ENCODE data around the gene RPS21.

- no peak for TF ChIP-seq CTCF (conservative IDR thresholded peaks at IDR 0.05; ENCODE audit: low read depth, low read length)
- TF ChIP-seq RFX5 (IDR thresholded peaks at IDR 0.05; ENCODE audit: low read depth, low read length), result no peak
- TF ChIP-seq FOS (IDR thresholded peaks at IDR 0.05; ENCODE audit: low read depth, low read length), result no peak
- TF ChIP-seq POLR2A (IDR thresholded peaks at IDR 0.05; ENCODE audit: low read depth, low read length), result no peak
- TF ChIP-seq RAD21 (IDR thresholded peaks at IDR 0.05; ENCODE audit: low read length), result no peak
- no peak for TF ChIP-seq MAZ (IDR thresholded peaks at IDR 0.05; ENCODE audit: borderline replicate concordance, low read depth, low read length)
- no peak for TF ChIP-seq MXI1 (IDR thresholded peaks at IDR 0.05; ENCODE audit: borderline replicate concordance, low read depth, low read length)
- TF ChIP-seq ELK1 (IDR thresholded peaks at IDR 0.05; ENCODE audit: borderline replicate concordance, low read depth, low read length), result no peak
- TF ChIP-seq CHD1 (IDR thresholded peaks at IDR 0.05; ENCODE audit: low read depth, low read length), result no peak
Observed at GRCh38 chr20:62387933-62388635, 1.2 kb downstream of the RPS21 start.

Data from IMR-90 (cell line).